ENCODE measurements around the gene MGAT4C. TPM values are rescaled to one million over a fixed set of nuclear protein-coding genes. Genes with fewer than 3 reads are reported as not detected.

The MGAT4C gene
- total RNA-seq, 1 experiment from 2014 or later = 10.3 TPM

GRCh38 chr12:86229772-86230171, 26.4 kb downstream of the MGAT4C start:
- intact Hi-C loops (cut with micrococcal nuclease; ENCODE audit: unreplicated experiment) = no loop called here
- TF ChIP-seq EZH2 (IDR thresholded peaks at IDR 0.05; ENCODE audit: borderline replicate concordance, low read depth, low read length, poor library complexity, severe bottlenecking) (no peak), CTCF (conservative IDR thresholded peaks at IDR 0.05; ENCODE audit: low read depth, low read length) (no peak)
- no TSS peak for BruUV-seq (replicated peaks)

GRCh38 chr12:86228656-86229055, 27.5 kb downstream of the MGAT4C start:
- Histone ChIP-seq H3K9me3 (ENCODE audit: low read depth, low read length, poor library complexity, severe bottlenecking) (peaks cover 17% of the 10 kb centered on the region), H3K4me3 (ENCODE audit: low read depth, low read length, poor library complexity, severe bottlenecking) (no peak overlapping the region), H3K27me3 (replicated peaks; ENCODE audit: insufficient read depth, low read depth, low read length, poor library complexity) (no peaks in the 10 kb centered on the region), H3K36me3 (ENCODE audit: insufficient read depth, low read length, poor library complexity, severe bottlenecking) (peaks cover 8% of the 10 kb centered on the region), H3K27ac (ENCODE audit: low read depth, low read length, poor library complexity, severe bottlenecking) (no peak overlapping the region), H3K4me1 (ENCODE audit: insufficient read depth, low read length, poor library complexity, severe bottlenecking) (peaks cover 16% of the 10 kb centered on the region)
- DNase-seq (ENCODE audit: low spot score) = no peak
- TF ChIP-seq CTCF (conservative IDR thresholded peaks at IDR 0.05; ENCODE audit: low read depth, low read length) (no peak), EZH2 (IDR thresholded peaks at IDR 0.05; ENCODE audit: borderline replicate concordance, low read depth, low read length, poor library complexity, severe bottlenecking) (no peak)
- CTCF ChIA-PET = no interaction called here
- no TSS peak for BruUV-seq (replicated peaks)
- POLR2A ChIA-PET (ENCODE audit: low non-redundant PET) = no interaction called here
- intact Hi-C loops (cut with micrococcal nuclease; ENCODE audit: unreplicated experiment) = no loop called here

More at GRCh38 chr12:86229772-86230171, 26.4 kb downstream of the MGAT4C start:
- peaks cover 8% of the 10 kb centered on the region for H3K36me3 ChIP-seq (ENCODE audit: insufficient read depth, low read length, poor library complexity, severe bottlenecking)
- H3K9me3 ChIP-seq (ENCODE audit: low read depth, low read length, poor library complexity, severe bottlenecking) = peaks cover 17% of the 10 kb centered on the region
- ChIA-PET POLR2A (ENCODE audit: low non-redundant PET) (no interaction called here), CTCF (no interaction called here)
- H3K4me3 ChIP-seq (ENCODE audit: low read depth, low read length, poor library complexity, severe bottlenecking) = no peak overlapping the region
- no peak for DNase-seq (ENCODE audit: low spot score)
- no peaks in the 10 kb centered on the region for H3K27me3 ChIP-seq (replicated peaks; ENCODE audit: insufficient read depth, low read depth, low read length, poor library complexity)
- H3K4me1 ChIP-seq (ENCODE audit: insufficient read depth, low read length, poor library complexity, severe bottlenecking) = peaks cover 24% of the 10 kb centered on the region
- no peak overlapping the region for H3K27ac ChIP-seq (ENCODE audit: low read depth, low read length, poor library complexity, severe bottlenecking)

- H3K4me3 ChIP-seq (ENCODE audit: low read depth, low read length, poor library complexity, severe bottlenecking) = no peak overlapping the region
- H3K27me3 ChIP-seq (replicated peaks; ENCODE audit: insufficient read depth, low read depth, low read length, poor library complexity) = no peaks in the 10 kb centered on the region
- POLR2A ChIA-PET (ENCODE audit: low non-redundant PET) = no interaction called here
- intact Hi-C loops (cut with micrococcal nuclease; ENCODE audit: unreplicated experiment) = no loop called here
- H3K9me3 ChIP-seq (ENCODE audit: low read depth, low read length, poor library complexity, severe bottlenecking) = peaks cover 17% of the 10 kb centered on the region
- DNase-seq (ENCODE audit: low spot score) = no peak
- BruUV-seq (replicated peaks) = no TSS peak
- H3K36me3 ChIP-seq (ENCODE audit: insufficient read depth, low read length, poor library complexity, severe bottlenecking) = peaks cover 8% of the 10 kb centered on the region
- CTCF ChIA-PET = no interaction called here
- H3K4me1 ChIP-seq (ENCODE audit: insufficient read depth, low read length, poor library complexity, severe bottlenecking) = peaks cover 12% of the 10 kb centered on the region
- TF ChIP-seq CTCF (conservative IDR thresholded peaks at IDR 0.05; ENCODE audit: low read depth, low read length) (no peak), EZH2 (IDR thresholded peaks at IDR 0.05; ENCODE audit: borderline replicate concordance, low read depth, low read length, poor library complexity, severe bottlenecking) (no peak)
- no peak overlapping the region for H3K27ac ChIP-seq (ENCODE audit: low read depth, low read length, poor library complexity, severe bottlenecking)
Measured at GRCh38 chr12:86226481-86226880, 29.7 kb downstream of the MGAT4C start.
